ENCODE data around the gene ERC2.
"Not testable (repeated sequence)": the region's sequence is repeated elsewhere in the genome, so short reads cannot be mapped to it uniquely, and the experiment has no call there.

Gene ERC2

GRCh38 chr3:56115199-56115598, 353.1 kb downstream of the ERC2 start:
- no peak for DNase-seq

GRCh38 chr3:56113908-56114307, 354.4 kb downstream of the ERC2 start:
- no peak for DNase-seq

- DNase-seq = no peak
Observed at GRCh38 chr3:56113231-56113630, 355.0 kb downstream of the ERC2 start.

- DNase-seq = no peak
Observed at GRCh38 chr3:56111606-56112304, 356.5 kb downstream of the ERC2 start.

GRCh38 chr3:56110886-56111285, 357.4 kb downstream of the ERC2 start:
- DNase-seq = no peak

GRCh38 chr3:56107157-56107556, 361.1 kb downstream of the ERC2 start:
- DNase-seq = no peak

GRCh38 chr3:56102032-56102431, 366.2 kb downstream of the ERC2 start:
- DNase-seq = no peak

- DNase-seq = no peak
Observed at GRCh38 chr3:56101576-56101975, 366.7 kb downstream of the ERC2 start.

GRCh38 chr3:56096999-56097398, 371.3 kb downstream of the ERC2 start:
- DNase-seq = no peak

- no peak for DNase-seq
Observed at GRCh38 chr3:56094170-56094569, 374.1 kb downstream of the ERC2 start.

- no peak for DNase-seq
Observed at GRCh38 chr3:56089739-56090138, 378.5 kb downstream of the ERC2 start.

- no peak for DNase-seq
Observed at GRCh38 chr3:56087451-56088053, 380.7 kb downstream of the ERC2 start.

- no peak for DNase-seq
Observed at GRCh38 chr3:56086355-56086754, 381.9 kb downstream of the ERC2 start.

GRCh38 chr3:56081246-56081645, 387.0 kb downstream of the ERC2 start:
- DNase-seq = no peak

GRCh38 chr3:56076746-56077145, 391.5 kb downstream of the ERC2 start:
- no peak for DNase-seq

- no peak for DNase-seq
Observed at GRCh38 chr3:56075089-56075488, 393.2 kb downstream of the ERC2 start.

- DNase-seq = no peak
Observed at GRCh38 chr3:56069766-56070165, 398.5 kb downstream of the ERC2 start.

GRCh38 chr3:56066405-56066804, 401.9 kb downstream of the ERC2 start:
- DNase-seq = not testable (repeated sequence)

GRCh38 chr3:56064684-56065083, 403.6 kb downstream of the ERC2 start:
- no peak for DNase-seq

GRCh38 chr3:56061279-56061626, 407.0 kb downstream of the ERC2 start:
- no peak for DNase-seq

- no peak for DNase-seq
Observed at GRCh38 chr3:56060521-56061278, 407.6 kb downstream of the ERC2 start.

- no peak for DNase-seq
Observed at GRCh38 chr3:56059731-56060130, 408.5 kb downstream of the ERC2 start.

- no peak for DNase-seq
Observed at GRCh38 chr3:56055951-56056350, 412.3 kb downstream of the ERC2 start.

- DNase-seq = no peak
Observed at GRCh38 chr3:56055546-56055945, 412.7 kb downstream of the ERC2 start.

All from activated naive CD4-positive, alpha-beta T cell treated with Interleukin-2 at 50 U/mL for 16 hours (primary cell).